ENCODE results near the gene CDK5RAP3.

CDK5RAP3 gene

DNA sequence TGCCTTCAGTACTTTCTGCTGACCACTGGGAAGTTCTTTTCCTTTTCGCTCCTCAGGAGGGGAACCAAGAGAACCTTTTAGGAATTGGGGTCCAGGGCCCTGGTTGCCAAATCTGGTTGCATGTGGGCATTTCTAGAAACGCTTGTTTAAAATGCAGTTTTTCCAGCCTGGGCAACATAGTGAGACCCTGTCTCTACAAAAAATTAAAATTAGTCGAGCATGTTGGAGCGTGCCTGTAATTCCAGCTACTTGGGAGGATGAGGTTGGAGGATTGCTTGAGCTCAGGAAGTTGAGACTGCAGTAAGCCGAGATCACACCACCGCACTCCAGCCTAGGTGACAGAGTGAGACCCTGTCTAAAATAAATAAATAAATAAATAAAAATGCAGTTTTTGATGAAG is 28.3 kb upstream of the CDK5RAP3 start:
- Mint-ChIP-seq H3K27me3 (no peaks in the 10 kb centered on the region), H3K4me3 (peak overlapping the region; percentile 92), H3K9me3 (peaks cover 6% of the 10 kb centered on the region), H3K4me1 (peaks cover 65% of the 10 kb centered on the region), H3K27ac (peak overlapping the region; percentile 89), H3K36me3 (ENCODE audit: low read depth) (peaks cover 27% of the 10 kb centered on the region)
- DNase-seq = no peak
- ATAC-seq = no peak

DNA sequence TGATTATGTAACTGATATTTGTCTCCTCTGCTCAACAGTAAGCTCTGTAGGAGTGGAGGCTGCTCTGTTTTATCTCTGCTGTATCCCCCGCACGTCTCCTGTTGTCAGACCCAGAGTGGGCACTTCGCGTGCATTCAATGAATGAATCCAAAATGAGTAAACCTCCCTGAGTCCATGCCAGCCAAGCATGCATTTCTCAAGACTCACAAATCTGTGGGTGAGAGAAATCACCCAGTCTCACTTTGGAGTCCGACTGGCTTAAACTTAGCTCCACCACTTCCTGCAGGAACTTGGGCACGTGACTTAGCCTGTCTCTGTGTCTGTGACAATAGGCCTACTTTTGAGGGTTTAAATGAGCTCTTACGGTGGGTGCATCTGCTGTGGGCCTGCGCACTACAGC is 25.8 kb upstream of the CDK5RAP3 start:
- Mint-ChIP-seq H3K4me3 (peak overlapping the region; percentile 2), H3K9me3 (peaks cover 6% of the 10 kb centered on the region), H3K27ac (peak overlapping the region; percentile 59), H3K27me3 (no peaks in the 10 kb centered on the region), H3K4me1 (peaks cover 76% of the 10 kb centered on the region), H3K36me3 (ENCODE audit: low read depth) (peaks cover 32% of the 10 kb centered on the region)
- ATAC-seq = no peak
- DNase-seq = no peak

GRCh38 chr17:47945529-47946508 is 25.1 kb upstream of the CDK5RAP3 start:
- H3K4me3 Mint-ChIP-seq = no peak overlapping the region
- H3K27ac Mint-ChIP-seq = peak overlapping the region; percentile 60
- H3K27me3 Mint-ChIP-seq = no peaks in the 10 kb centered on the region
- H3K36me3 Mint-ChIP-seq (ENCODE audit: low read depth) = peaks cover 32% of the 10 kb centered on the region
- DNase-seq = no peak
- peaks cover 72% of the 10 kb centered on the region for H3K4me1 Mint-ChIP-seq
- no peak for ATAC-seq
- peaks cover 5% of the 10 kb centered on the region for H3K9me3 Mint-ChIP-seq

- Mint-ChIP-seq H3K4me3 (no peak overlapping the region), H3K4me1 (peaks cover 66% of the 10 kb centered on the region), H3K9me3 (no peaks in the 10 kb centered on the region), H3K27me3 (no peaks in the 10 kb centered on the region), H3K27ac (no peak overlapping the region), H3K36me3 (ENCODE audit: low read depth) (peaks cover 29% of the 10 kb centered on the region)
- ATAC-seq (no peak), DNase-seq (no peak)
Observed at GRCh38 chr17:47946516-47946915, 24.4 kb upstream of the CDK5RAP3 start.

- DNase-seq = peak; percentile 82
- ATAC-seq = peak; percentile 89
- Mint-ChIP-seq H3K9me3 (no peaks in the 10 kb centered on the region), H3K27ac (peak overlapping the region; percentile 42), H3K4me3 (no peak overlapping the region), H3K36me3 (ENCODE audit: low read depth) (peaks cover 28% of the 10 kb centered on the region), H3K4me1 (peaks cover 62% of the 10 kb centered on the region), H3K27me3 (no peaks in the 10 kb centered on the region)
Observed at GRCh38 chr17:47946929-47947397, 23.9 kb upstream of the CDK5RAP3 start.

DNA sequence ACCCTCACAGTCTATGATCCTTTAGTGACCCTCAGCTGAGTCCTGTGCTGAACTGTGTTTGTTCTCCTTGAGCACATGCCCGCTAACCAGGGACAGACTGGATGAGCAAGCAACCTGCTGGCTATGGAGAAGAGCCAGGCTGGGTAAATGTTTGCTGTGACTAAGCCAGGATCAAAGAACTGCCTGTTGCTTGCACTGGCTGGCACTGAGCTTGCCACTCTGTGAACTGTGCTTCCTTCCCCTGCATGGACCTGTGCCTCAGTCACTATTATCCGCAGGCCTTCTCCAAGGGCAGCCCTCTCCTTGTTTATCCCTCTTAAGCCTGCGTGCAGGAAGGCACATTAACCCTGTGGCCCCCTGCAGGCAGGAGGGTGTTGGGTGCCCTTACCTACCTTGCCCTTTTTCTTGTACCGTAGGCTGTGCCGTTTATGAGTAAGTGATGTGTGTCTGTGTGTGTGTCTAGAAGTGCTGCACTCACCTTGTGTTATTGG is 22.2 kb upstream of the CDK5RAP3 start:
- Mint-ChIP-seq H3K27me3 (no peaks in the 10 kb centered on the region), H3K4me1 (peaks cover 49% of the 10 kb centered on the region), H3K36me3 (ENCODE audit: low read depth) (peaks cover 25% of the 10 kb centered on the region), H3K27ac (peak overlapping the region; percentile 76), H3K9me3 (no peaks in the 10 kb centered on the region), H3K4me3 (peak overlapping the region; percentile 66)
- DNase-seq (no peak), ATAC-seq (no peak)

DNA sequence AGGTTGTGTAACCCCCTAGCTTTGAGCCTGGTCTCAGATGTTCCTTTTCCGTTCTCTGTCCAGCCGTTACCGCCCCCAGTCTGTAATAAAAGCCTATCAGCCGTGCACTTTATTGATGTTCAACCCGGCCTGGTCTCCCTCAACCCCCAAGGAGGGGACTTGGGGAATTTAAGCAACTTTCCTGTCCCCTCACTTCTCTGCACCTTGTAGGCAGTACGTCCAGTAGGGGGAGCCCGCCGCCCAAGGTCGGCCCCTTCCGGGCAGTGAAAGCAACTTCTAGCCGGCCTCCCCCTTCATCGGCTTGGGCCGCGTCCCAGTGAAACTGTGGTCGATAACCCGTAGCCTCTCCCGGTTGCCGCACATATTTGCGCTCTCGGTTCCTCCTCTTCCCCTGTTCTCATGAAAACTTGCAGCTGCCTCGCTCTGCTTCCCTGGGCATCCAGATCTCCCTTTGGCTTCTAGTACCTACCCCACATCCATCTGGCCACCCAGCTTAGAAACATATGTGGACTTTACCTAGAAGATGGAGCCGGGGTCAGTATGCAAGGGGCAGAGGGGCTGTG is 21.6 kb upstream of the CDK5RAP3 start:
- peak; percentile 90 for DNase-seq
- no peaks in the 10 kb centered on the region for H3K9me3 Mint-ChIP-seq
- no peaks in the 10 kb centered on the region for H3K27me3 Mint-ChIP-seq
- H3K27ac Mint-ChIP-seq = peak overlapping the region; percentile 76
- peaks cover 24% of the 10 kb centered on the region for H3K36me3 Mint-ChIP-seq (ENCODE audit: low read depth)
- ATAC-seq = peak; percentile 67
- peaks cover 44% of the 10 kb centered on the region for H3K4me1 Mint-ChIP-seq
- peak overlapping the region; percentile 66 for H3K4me3 Mint-ChIP-seq

- DNase-seq (no peak), ATAC-seq (no peak)
- Mint-ChIP-seq H3K27me3 (no peaks in the 10 kb centered on the region), H3K27ac (peak overlapping the region; percentile 76), H3K4me1 (peaks cover 37% of the 10 kb centered on the region), H3K4me3 (no peak overlapping the region), H3K9me3 (no peaks in the 10 kb centered on the region), H3K36me3 (ENCODE audit: low read depth) (peaks cover 22% of the 10 kb centered on the region)
Observed at GRCh38 chr17:47949946-47950345, 21.0 kb upstream of the CDK5RAP3 start.

DNA sequence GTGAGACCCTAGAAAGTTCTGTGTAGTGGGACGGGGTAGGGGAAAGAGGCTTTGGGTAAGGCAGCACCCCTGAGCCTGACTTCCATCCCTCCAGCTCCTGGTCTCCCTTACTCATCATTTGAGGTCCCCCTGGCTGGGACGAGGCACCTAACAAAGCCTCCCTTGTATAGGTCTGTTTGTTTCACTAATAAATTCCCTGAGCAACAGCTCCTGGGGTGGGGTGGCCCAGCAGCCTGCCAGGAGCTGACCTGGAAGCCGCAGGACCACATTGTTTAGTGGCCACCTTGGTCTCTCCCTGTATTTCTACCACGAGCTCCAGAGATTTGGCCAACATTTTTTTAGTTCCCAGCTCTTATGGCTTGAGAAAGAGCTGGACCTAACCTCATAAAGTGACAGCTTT is 20.5 kb upstream of the CDK5RAP3 start:
- Mint-ChIP-seq H3K27me3 (no peaks in the 10 kb centered on the region), H3K4me1 (peaks cover 32% of the 10 kb centered on the region), H3K4me3 (no peak overlapping the region), H3K36me3 (ENCODE audit: low read depth) (peaks cover 17% of the 10 kb centered on the region), H3K9me3 (no peaks in the 10 kb centered on the region), H3K27ac (no peak overlapping the region)
- ATAC-seq (no peak), DNase-seq (no peak)

- H3K27ac Mint-ChIP-seq = no peak overlapping the region
Observed at GRCh38 chr17:47952171-47953021, 18.5 kb upstream of the CDK5RAP3 start.

DNA sequence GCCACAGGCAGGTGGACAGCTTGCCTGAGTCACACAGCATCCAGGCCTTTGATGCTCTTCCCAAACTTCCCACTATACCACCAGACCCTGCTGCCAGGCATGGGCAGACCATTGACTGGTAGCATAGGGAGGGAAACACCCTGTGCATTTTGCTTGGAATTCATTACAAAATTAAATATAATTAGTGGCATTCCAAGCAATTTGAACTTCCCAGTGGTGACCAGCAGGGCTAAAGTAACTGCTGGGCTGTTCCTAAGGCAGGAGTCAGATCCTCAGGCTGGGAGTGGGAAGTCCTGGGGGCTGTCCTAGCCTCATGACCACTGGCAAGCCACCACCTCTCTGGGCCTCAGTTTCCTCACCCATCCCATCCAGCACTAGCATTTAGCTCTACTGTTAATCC is 17.0 kb upstream of the CDK5RAP3 start:
- ATAC-seq (no peak), DNase-seq (no peak)
- H3K27ac Mint-ChIP-seq = no peak overlapping the region
- no peaks in the 10 kb centered on the region for H3K9me3 Mint-ChIP-seq
- peaks cover 10% of the 10 kb centered on the region for H3K36me3 Mint-ChIP-seq (ENCODE audit: low read depth)
- no peak overlapping the region for H3K4me3 Mint-ChIP-seq
- no peaks in the 10 kb centered on the region for H3K27me3 Mint-ChIP-seq
- H3K4me1 Mint-ChIP-seq = peaks cover 13% of the 10 kb centered on the region

More at GRCh38 chr17:47952171-47953021, 18.5 kb upstream of the CDK5RAP3 start:
- H3K4me3 Mint-ChIP-seq = no peak overlapping the region
- peaks cover 12% of the 10 kb centered on the region for H3K36me3 Mint-ChIP-seq (ENCODE audit: low read depth)
- H3K27me3 Mint-ChIP-seq = no peaks in the 10 kb centered on the region
- ATAC-seq (no peak), DNase-seq (no peak)
- no peaks in the 10 kb centered on the region for H3K9me3 Mint-ChIP-seq
- peaks cover 15% of the 10 kb centered on the region for H3K4me1 Mint-ChIP-seq

DNA sequence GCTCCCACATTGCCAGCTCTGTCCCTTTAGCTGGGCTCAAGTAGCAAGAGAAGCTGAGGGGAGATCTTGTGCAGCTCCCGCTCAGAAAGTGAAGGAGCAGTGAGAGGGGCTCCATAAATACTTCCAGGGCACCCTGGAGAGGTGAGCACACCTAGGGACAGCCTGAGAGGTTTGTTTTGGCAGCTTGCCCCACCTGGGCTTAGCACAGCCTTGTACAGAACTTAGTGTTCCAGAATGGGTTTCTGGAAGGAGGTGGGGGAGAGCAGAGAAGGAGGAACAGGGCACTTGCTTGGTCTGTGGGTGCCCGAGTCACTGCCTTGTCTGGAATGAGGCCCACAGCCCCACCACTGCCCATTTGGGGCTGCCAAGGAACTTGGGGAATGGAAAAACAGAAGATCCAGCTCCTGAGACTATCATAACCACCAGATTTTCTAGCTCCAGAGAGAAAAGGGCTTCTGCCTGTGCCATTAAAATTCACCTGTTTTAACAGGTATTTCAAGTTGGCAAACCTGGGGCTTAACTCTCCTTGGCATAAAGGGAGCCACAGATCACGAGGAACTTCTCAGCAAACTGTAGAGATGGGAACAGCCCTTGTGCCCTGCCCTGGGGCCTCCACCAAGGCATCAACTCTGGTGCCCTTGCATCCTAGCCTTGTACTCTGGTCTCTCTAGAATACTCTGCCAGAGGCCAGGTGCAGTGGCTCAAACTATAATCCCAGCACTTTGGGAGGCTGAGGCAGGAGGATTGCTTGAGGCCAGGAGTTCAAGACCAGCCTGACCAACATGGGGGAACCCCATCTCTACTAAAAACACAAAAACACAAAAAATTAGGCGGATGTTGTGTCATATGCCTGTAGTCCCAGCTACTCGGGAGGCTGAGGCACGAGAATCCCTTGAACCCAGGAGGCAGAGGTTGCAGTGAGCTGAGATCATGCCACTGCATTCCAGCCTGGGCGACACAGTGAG is 15.1 kb upstream of the CDK5RAP3 start:
- Mint-ChIP-seq H3K27me3 (no peaks in the 10 kb centered on the region), H3K4me3 (no peak overlapping the region)

DNA sequence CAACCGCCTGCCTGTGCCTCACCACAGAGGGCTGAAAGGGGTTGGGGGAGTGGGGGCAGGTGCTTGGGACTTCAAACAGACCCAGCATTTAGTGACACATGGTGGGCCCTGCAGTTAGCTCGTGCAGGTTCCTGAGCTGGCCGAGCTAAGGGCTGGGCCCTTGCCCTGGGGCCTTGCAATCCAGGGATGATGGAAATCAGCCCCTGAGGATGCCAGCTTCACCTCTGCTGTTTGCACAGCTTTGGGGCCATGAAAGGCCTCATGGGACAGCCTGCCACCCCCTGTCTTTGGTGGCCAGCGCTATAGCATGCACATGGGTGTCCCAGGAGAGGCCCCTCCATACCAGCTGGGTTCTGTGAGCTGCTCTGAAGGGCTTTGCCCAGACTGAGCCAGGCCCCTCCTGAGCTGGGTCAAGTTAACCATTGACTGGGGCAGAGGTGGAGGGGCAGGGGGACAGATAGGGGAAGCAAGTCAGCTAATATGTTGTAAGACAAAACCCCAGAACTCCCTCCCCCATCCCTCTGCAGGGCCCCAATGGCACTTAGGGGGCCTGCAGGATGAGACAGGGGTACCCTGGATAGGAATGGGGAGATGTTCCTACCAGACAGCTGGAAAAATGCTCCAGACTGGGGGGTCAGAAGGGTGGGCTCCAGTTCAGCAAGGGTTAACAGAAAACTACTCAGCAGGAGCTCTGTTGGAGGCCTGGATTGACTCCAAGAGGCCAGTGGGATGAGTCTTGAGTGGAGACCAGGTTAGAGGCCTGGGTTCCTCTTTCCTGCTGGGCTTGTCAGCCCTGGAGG is 13.9 kb upstream of the CDK5RAP3 start:
- H3K27me3 Mint-ChIP-seq = no peaks in the 10 kb centered on the region
- peaks cover 7% of the 10 kb centered on the region for H3K36me3 Mint-ChIP-seq (ENCODE audit: low read depth)
- H3K4me3 Mint-ChIP-seq = no peak overlapping the region
- no peak for ATAC-seq
- DNase-seq = no peak
- H3K27ac Mint-ChIP-seq = no peak overlapping the region
- H3K9me3 Mint-ChIP-seq = no peaks in the 10 kb centered on the region
- no peaks in the 10 kb centered on the region for H3K4me1 Mint-ChIP-seq

More for the DNA sequence above, 15.1 kb upstream of the CDK5RAP3 start:
- Mint-ChIP-seq H3K4me1 (no peaks in the 10 kb centered on the region), H3K36me3 (ENCODE audit: low read depth) (peaks cover 7% of the 10 kb centered on the region), H3K9me3 (no peaks in the 10 kb centered on the region), H3K27ac (no peak overlapping the region)
- DNase-seq = no peak
- no peak for ATAC-seq

Data from activated naive CD8-positive, alpha-beta T cell treated with anti-CD3 and anti-CD28 coated beads, Interleukin-2, amount 50 U/mL, for 24 hours (primary cell).